H9 (cell line): ENCODE results near the gene STXBP6. TPM values are rescaled to one million over a fixed set of nuclear protein-coding genes. Genes with fewer than 3 reads are reported as not detected.

Source experiments
- DNase-seq: peaks from one replicate; pipeline ENCODE4 v3.0.0-alpha.2; 2017
- H2AFZ ChIP-seq: one replicate; pipeline ENCODE4 v1.6.1; 2013; ENCODE audit warnings: mild to moderate bottlenecking, low read length, control low read depth, moderate library complexity
- H2AK5ac ChIP-seq: 2 replicates; pipeline ENCODE4 v1.6.1; 2013; ENCODE audit warnings: low read length, control low read depth, mixed read lengths; ENCODE audit not compliant: insufficient read length
- H2BK120ac ChIP-seq: one replicate; pipeline ENCODE4 v1.6.1; 2013; ENCODE audit warnings: low read depth, mild to moderate bottlenecking, low read length, control low read depth, inconsistent platforms; ENCODE audit not compliant: poor library complexity, severe bottlenecking
- H2BK12ac ChIP-seq: 2 replicates; pipeline ENCODE4 v1.6.1; 2013; ENCODE audit warnings: low read length, control low read depth, mixed read lengths, low read depth; ENCODE audit not compliant: insufficient read length
- H2BK15ac ChIP-seq: 2 replicates; pipeline ENCODE4 v1.6.1; 2013; ENCODE audit warnings: low read depth, low read length, control low read depth
- H2BK20ac ChIP-seq: one replicate; pipeline ENCODE4 v1.6.1; 2013; ENCODE audit warnings: low read depth, mild to moderate bottlenecking, low read length, control low read depth, inconsistent platforms; ENCODE audit not compliant: poor library complexity, severe bottlenecking
- H2BK5ac ChIP-seq: 2 replicates; pipeline ENCODE4 v1.6.1; 2013; ENCODE audit warnings: low read length, control low read depth, mixed read lengths; ENCODE audit not compliant: insufficient read length
- H3K14ac ChIP-seq: 2 replicates; pipeline ENCODE4 v1.6.1; 2013; ENCODE audit warnings: low read length, control low read depth; ENCODE audit not compliant: insufficient read depth
- H3K18ac ChIP-seq: 2 replicates; pipeline ENCODE4 v1.6.1; 2013; ENCODE audit warnings: low read depth, mild to moderate bottlenecking, mixed read lengths, low read length, control low read depth; ENCODE audit not compliant: insufficient read length
- H3K23ac ChIP-seq: 2 replicates; pipeline ENCODE4 v1.6.1; 2013; ENCODE audit warnings: low read length, control low read depth, mixed read lengths, low read depth; ENCODE audit not compliant: insufficient read length
- H3K23me2 ChIP-seq: 2 replicates; pipeline ENCODE4 v1.6.1; 2013; ENCODE audit warnings: low read depth, mild to moderate bottlenecking, mixed read lengths, low read length, control low read depth; ENCODE audit not compliant: insufficient read length, poor library complexity, severe bottlenecking
- H3K27ac ChIP-seq: 2 replicates; pipeline ENCODE4 v1.5.1; 2013; ENCODE audit warnings: low read length, control low read depth, mixed read lengths, low read depth; ENCODE audit not compliant: insufficient read length
- H3K27me3 ChIP-seq: 2 replicates; pipeline ENCODE4 v1.6.1; 2013; ENCODE audit warnings: low read length, control low read depth, inconsistent platforms; ENCODE audit not compliant: insufficient read depth
- H3K4ac ChIP-seq: 2 replicates; pipeline ENCODE4 v1.6.1; 2013; ENCODE audit warnings: low read depth, mild to moderate bottlenecking, control low read depth, inconsistent platforms, low read length, moderate library complexity
- H3K4me1 ChIP-seq: 2 replicates; pipeline ENCODE4 v1.6.1; 2013; ENCODE audit warnings: low read length, control low read depth, inconsistent platforms; ENCODE audit not compliant: insufficient read depth
- H3K4me2 ChIP-seq: 2 replicates; pipeline ENCODE4 v1.6.1; 2013; ENCODE audit warnings: low read length, control low read depth, mixed read lengths; ENCODE audit not compliant: insufficient read length, insufficient read depth
- H3K56ac ChIP-seq: 2 replicates; pipeline ENCODE4 v1.6.1; 2013; ENCODE audit warnings: low read depth, mild to moderate bottlenecking, mixed read lengths, low read length, control low read depth; ENCODE audit not compliant: insufficient read length
- H3K79me1 ChIP-seq: 2 replicates; pipeline ENCODE4 v1.6.1; 2013; ENCODE audit warnings: low read depth, mild to moderate bottlenecking, moderate library complexity, low read length, control low read depth, inconsistent platforms; ENCODE audit not compliant: insufficient read depth, poor library complexity, severe bottlenecking
- H3K79me2 ChIP-seq: 2 replicates; pipeline ENCODE4 v1.6.1; 2013; ENCODE audit warnings: low read length, control low read depth, inconsistent platforms; ENCODE audit not compliant: insufficient read depth
- H3K9ac ChIP-seq: 2 replicates; pipeline ENCODE4 v1.6.1; 2013; ENCODE audit warnings: low read length, control low read depth, mixed read lengths; ENCODE audit not compliant: insufficient read length; ENCODE audit errors: extremely low read depth
- H3K9me3 ChIP-seq: one replicate; pipeline ENCODE4 v1.6.1; 2013; ENCODE audit warnings: low read depth, low read length, inconsistent platforms; ENCODE audit not compliant: control insufficient read depth
- H3T11ph ChIP-seq: one replicate; pipeline ENCODE4 v1.6.1; 2013; ENCODE audit warnings: mild to moderate bottlenecking, low read length, control low read depth, inconsistent platforms
- H4K20me1 ChIP-seq: one replicate; pipeline ENCODE4 v1.6.1; 2013; ENCODE audit not compliant: control insufficient read depth, insufficient read length, insufficient read depth
- H4K5ac ChIP-seq: 2 replicates; pipeline ENCODE4 v1.6.1; 2013; ENCODE audit warnings: low read depth, mild to moderate bottlenecking, mixed read lengths, low read length, control low read depth; ENCODE audit not compliant: insufficient read length
- H4K8ac ChIP-seq: replicated peaks from 2 replicates; pipeline ENCODE4 v1.6.1; 2013; ENCODE audit warnings: low read length, control low read depth, mixed read lengths, low read depth; ENCODE audit not compliant: insufficient read length
- H4K91ac ChIP-seq: 2 replicates; pipeline ENCODE4 v1.6.1; 2013; ENCODE audit warnings: low read depth, mild to moderate bottlenecking, moderate library complexity, mixed read lengths, low read length, control low read depth; ENCODE audit not compliant: insufficient read length
- H3K27ac Mint-ChIP-seq, 3 experiments: 2 replicates in 2 of 3; 3 replicates in 1 of 3; pipeline ENCODE4 v1.8.0; 2020 to 2021; ENCODE audit warnings: mixed read lengths in 3 of 3, mild to moderate bottlenecking in 1 of 3, moderate library complexity in 1 of 3
- H3K27me3 Mint-ChIP-seq: 2 replicates; pipeline ENCODE4 v1.8.0; 2021; ENCODE audit warnings: low read depth, mild to moderate bottlenecking, moderate library complexity, mixed read lengths
- H3K36me3 Mint-ChIP-seq, 3 experiments: 2 replicates in 2 of 3; 3 replicates in 1 of 3; pipeline ENCODE4 v1.8.0; 2020 to 2021; ENCODE audit warnings: low read depth in 3 of 3, mixed read lengths in 3 of 3; ENCODE audit not compliant: insufficient read depth in 1 of 3
- H3K4me1 Mint-ChIP-seq, 2 experiments: 2 replicates each; pipeline ENCODE4 v1.8.0; 2020; ENCODE audit warnings: mixed read lengths in 2 of 2
- H3K4me3 Mint-ChIP-seq, 2 experiments: 2 replicates in 1 of 2; 3 replicates in 1 of 2; pipeline ENCODE4 v1.8.0; 2020 to 2021; ENCODE audit warnings: mild to moderate bottlenecking in 2 of 2, mixed read lengths in 2 of 2, moderate library complexity in 1 of 2
- H3K9me3 Mint-ChIP-seq, 2 experiments: 2 replicates in 1 of 2; 3 replicates in 1 of 2; pipeline ENCODE4 v1.8.0; 2020; ENCODE audit warnings: mild to moderate bottlenecking in 2 of 2, mixed read lengths in 2 of 2, moderate library complexity in 1 of 2
- CTCF ChIP-seq: fragments of 200-600 bp; sonication (generic); conservative IDR thresholded peaks from 3 replicates; pipeline ENCODE4 v1.8.0; 2021; ENCODE audit warnings: antibody characterized with exemption, mild to moderate bottlenecking
- total RNA-seq: library from RNA; stranded (reverse); gene quantifications from 2 replicates; pipeline ENCODE4 v1.2.1, GENCODE V29; 2021

The STXBP6 gene
- total RNA-seq, 1 experiment from 2014 or later, result 3.6 TPM

DNA sequence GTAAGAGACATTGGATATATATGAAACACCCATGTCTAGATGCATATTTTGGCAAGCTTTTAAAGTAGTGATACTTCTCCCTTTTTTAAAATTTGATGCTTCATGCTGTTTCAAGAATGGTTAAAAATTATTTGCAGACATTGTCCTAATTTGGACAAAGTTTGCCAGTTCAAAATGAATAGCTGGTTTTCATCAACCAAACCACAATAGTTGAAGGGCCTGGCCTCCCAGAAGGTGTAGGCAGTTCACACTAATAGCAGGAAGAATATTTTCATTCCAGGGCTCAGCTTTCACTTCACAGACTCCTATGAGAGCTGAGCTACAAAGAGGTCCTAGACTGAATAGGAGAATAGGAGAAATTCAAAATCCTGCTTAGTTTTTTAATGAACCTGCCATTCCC lies 78.7 kb downstream of the STXBP6 start:
- Histone ChIP-seq H3K18ac (no peak overlapping the region), H4K91ac (no peak overlapping the region), H3K27ac (no peak overlapping the region), H2AFZ (no peak overlapping the region), H4K20me1 (no peaks in the 10 kb centered on the region), H3K23ac (no peak overlapping the region), H3K56ac (no peak overlapping the region), H3K4me2 (no peak overlapping the region), H3K79me1 (no peaks in the 10 kb centered on the region), H2AK5ac (no peak overlapping the region), H3K9ac (no peak overlapping the region), H3K23me2 (no peaks in the 10 kb centered on the region), H3K27me3 (no peaks in the 10 kb centered on the region), H2BK15ac (no peak overlapping the region), H2BK12ac (no peak overlapping the region), H3K79me2 (no peaks in the 10 kb centered on the region), H3K9me3 (no peaks in the 10 kb centered on the region), H3K4ac (no peak overlapping the region), H4K5ac (no peak overlapping the region), H2BK120ac (no peak overlapping the region), H2BK5ac (no peak overlapping the region), H2BK20ac (no peak overlapping the region), H3T11ph (no peak overlapping the region), H3K4me1 (no peaks in the 10 kb centered on the region), H4K8ac (no peak overlapping the region), H3K14ac (no peak overlapping the region)
- Mint-ChIP-seq H3K4me3 (no peak overlapping the region), H3K36me3 (no peaks in the 10 kb centered on the region), H3K9me3 (no peaks in the 10 kb centered on the region), H3K4me1 (peaks cover 1 to 5% of the 10 kb centered on the region in 2 experiments), H3K27me3 (no peaks in the 10 kb centered on the region), H3K27ac (no peak overlapping the region)
- DNase-seq, result no peak
- TF ChIP-seq CTCF, result no peak
